HCT116 (cell line): ENCODE measurements around the gene CPLX3. TPM values are rescaled to one million over a fixed set of nuclear protein-coding genes. Genes with fewer than 3 reads are reported as not detected.

Source experiments
- ATAC-seq: fragments of 200-7000 bp; cut with Tn5 transposase; 2 replicates; pipeline ENCODE4 v1.9.1; 2020; ENCODE audit warnings: mild to moderate bottlenecking, moderate library complexity
- BruUV-seq: library from RNA; stranded (reverse); fragments of 400-500 nt; replicated peaks from 2 replicates; lab custom pipeline; 2021; lab: Mats Ljungman, UMichigan
- CTCF ChIA-PET: fragments of 300-600 bp; sonication (Branson Sonifier 250); formaldehyde crosslinking; loops from one replicate; lab custom pipeline; 2021; ENCODE audit warnings: antibody characterized with exemption; lab: Charles Lee
- POLR2A ChIA-PET: fragments of 300-600, 350-600 bp; sonication (Branson Sonifier 250); formaldehyde crosslinking; loops from one replicate; lab custom pipeline; 2021; ENCODE audit warnings: antibody characterized with exemption; lab: Charles Lee
- RAD21 ChIA-PET, 2 experiments: fragments of 300-600 bp; sonication (Branson Sonifier 250); formaldehyde crosslinking; loops; one replicate each; lab custom pipeline; 2023; ENCODE audit warnings: low total read pairs in 2 of 2; ENCODE audit not compliant: uncharacterized antibody in 2 of 2, unreplicated experiment in 2 of 2, low non-redundant PET in 1 of 2; lab: Charles Lee
- DNase-seq: peaks from one replicate; pipeline ENCODE4 v3.0.0-alpha.2; 2010; ENCODE audit warnings: low read depth, low spot score
- H2AFZ ChIP-seq: fragments of 200-600 bp; shearing (Covaris generic), sonication (generic); 2 replicates; pipeline ENCODE4 v1.6.1; 2017; ENCODE audit warnings: low read depth, mixed run types, mixed read lengths, antibody characterized with exemption, low read length; ENCODE audit not compliant: poor library complexity, severe bottlenecking
- H3K27ac ChIP-seq: 2 replicates; pipeline ENCODE4 v1.5.1; 2012; ENCODE audit warnings: low read depth, low read length
- H3K27me3 ChIP-seq: fragments of 200-600 bp; sonication (generic); 2 replicates; pipeline ENCODE4 v1.6.1; 2016; ENCODE audit warnings: mixed run types, low read length, mixed read lengths; ENCODE audit not compliant: insufficient read depth
- H3K36me3 ChIP-seq, 2 experiments: fragments of 200-500 bp in 1 of 2; fragments of 200-600 bp in 1 of 2; sonication (Bioruptor generic) in 1 of 2; sonication (generic) in 1 of 2; 2 replicates each; pipeline versions ENCODE4 v1.5.1 to v1.6.1; 2014 to 2016; ENCODE audit warnings: low read length in 2 of 2, inconsistent platforms in 1 of 2, mixed read lengths in 1 of 2, mixed run types in 1 of 2; ENCODE audit not compliant: insufficient read depth in 2 of 2, control insufficient read depth in 1 of 2
- H3K4me1 ChIP-seq, 2 experiments: fragments of 200-600 bp in 1 of 2; sonication (generic) in 1 of 2; 2 replicates each; pipeline versions ENCODE4 v1.5.1 to v1.6.1; 2012 to 2017; ENCODE audit warnings: low read length in 2 of 2, inconsistent platforms in 1 of 2, mild to moderate bottlenecking in 1 of 2, mixed read lengths in 1 of 2, mixed run types in 1 of 2, moderate library complexity in 1 of 2; ENCODE audit not compliant: insufficient read depth in 2 of 2, control insufficient read depth in 1 of 2
- H3K4me2 ChIP-seq: fragments of 200-600 bp; sonication (generic); 2 replicates; pipeline ENCODE4 v1.6.1; 2017; ENCODE audit warnings: mixed run types, low read length, mixed read lengths
- H3K4me3 ChIP-seq, 2 experiments: fragments of 200-600 bp in 1 of 2; sonication (generic) in 1 of 2; replicated peaks in 1 of 2; 2 replicates each; pipeline ENCODE4 v1.5.1; 2011 to 2016; ENCODE audit warnings: low read length in 2 of 2, control low read depth in 1 of 2, low read depth in 1 of 2, mild to moderate bottlenecking in 1 of 2, mixed read lengths in 1 of 2, mixed run types in 1 of 2
- H3K79me2 ChIP-seq: fragments of 200-600 bp; sonication (generic); 2 replicates; pipeline ENCODE4 v1.6.1; 2017; ENCODE audit warnings: mild to moderate bottlenecking, mixed run types, low read length, moderate library complexity, mixed read lengths; ENCODE audit not compliant: insufficient read depth
- H3K9ac ChIP-seq: fragments of 200-600 bp; sonication (generic); 2 replicates; pipeline ENCODE4 v1.6.1; 2016; ENCODE audit warnings: low read length, mixed read lengths
- H3K9me2 ChIP-seq: fragments of 200-600 bp; sonication (generic), shearing (Covaris generic); 2 replicates; pipeline ENCODE4 v1.6.1; 2017; ENCODE audit warnings: mixed run types, mild to moderate bottlenecking, moderate library complexity; ENCODE audit not compliant: insufficient read depth
- H3K9me3 ChIP-seq, 2 experiments: fragments of 200-500 bp in 1 of 2; fragments of 200-600 bp in 1 of 2; sonication (Bioruptor generic) in 1 of 2; sonication (generic) in 1 of 2; 2 replicates each; pipeline ENCODE4 v1.6.1; 2014 to 2017; ENCODE audit warnings: low read length in 2 of 2, mixed read lengths in 2 of 2, inconsistent platforms in 1 of 2, low read depth in 1 of 2, mild to moderate bottlenecking in 1 of 2, mixed run types in 1 of 2, moderate library complexity in 1 of 2; ENCODE audit not compliant: control insufficient read depth in 1 of 2, insufficient read depth in 1 of 2
- H4K20me1 ChIP-seq: fragments of 200-600 bp; sonication (generic), shearing (Covaris generic); 2 replicates; pipeline ENCODE4 v1.6.1; 2017; ENCODE audit warnings: mixed run types, mild to moderate bottlenecking, moderate library complexity; ENCODE audit not compliant: insufficient read depth
- ATF3 ChIP-seq: IDR thresholded peaks from 2 replicates; pipeline ENCODE4 v1.6.1; 2012
- CEBPB ChIP-seq: IDR thresholded peaks from 2 replicates; pipeline ENCODE4 v1.6.1; 2012; ENCODE audit warnings: low read depth
- CTCF ChIP-seq, 3 experiments: fragments of 200-600 bp in 1 of 3; sonication (generic) in 1 of 3; IDR thresholded peaks in 2 of 3; conservative IDR thresholded peaks in 1 of 3; 2 replicates each; pipeline ENCODE4 v1.5.1; 2012 to 2017; ENCODE audit warnings: low read depth in 2 of 3, low read length in 2 of 3, antibody characterized with exemption in 1 of 3, borderline replicate concordance in 1 of 3, control low read depth in 1 of 3, mild to moderate bottlenecking in 1 of 3, mixed read lengths in 1 of 3, mixed run types in 1 of 3, moderate library complexity in 1 of 3; ENCODE audit not compliant: insufficient read depth in 1 of 3
- EGR1 ChIP-seq: IDR thresholded peaks from 2 replicates; pipeline ENCODE4 v1.6.1; 2012; ENCODE audit warnings: low read depth
- EZH2 ChIP-seq: fragments of 200-600 bp; sonication (generic); IDR thresholded peaks from 2 replicates; pipeline ENCODE4 v1.6.1; 2017; ENCODE audit warnings: antibody characterized with exemption, mixed run types
- MAX ChIP-seq: IDR thresholded peaks from 2 replicates; pipeline ENCODE4 v1.6.1; 2012
- POLR2A ChIP-seq: IDR thresholded peaks from 2 replicates; pipeline ENCODE4 v1.7.0; 2011; ENCODE audit warnings: borderline replicate concordance; ENCODE audit not compliant: insufficient read depth, insufficient read length; ENCODE audit errors: extremely low read depth
- POLR2AphosphoS5 ChIP-seq: IDR thresholded peaks from 2 replicates; pipeline ENCODE4 v1.6.1; 2011; ENCODE audit warnings: mild to moderate bottlenecking, low read depth, low read length, moderate library complexity
- REST ChIP-seq: IDR thresholded peaks from 2 replicates; pipeline ENCODE4 v1.6.1; 2012; ENCODE audit warnings: low read depth
- YY1 ChIP-seq: IDR thresholded peaks from 2 replicates; pipeline ENCODE4 v1.6.1; 2011; ENCODE audit warnings: low read length, low read depth, moderate library complexity, mild to moderate bottlenecking; ENCODE audit not compliant: insufficient replicate concordance; ENCODE audit errors: extremely low read depth
- ZBTB33 ChIP-seq: IDR thresholded peaks from 2 replicates; pipeline ENCODE4 v1.6.1; 2011; ENCODE audit warnings: mild to moderate bottlenecking, low read length, moderate library complexity; ENCODE audit not compliant: insufficient replicate concordance; ENCODE audit errors: extremely low read depth
- ZFX ChIP-seq: fragments of 450-650 bp; IDR thresholded peaks from 2 replicates; pipeline ENCODE4 v1.6.1; 2017
- ZNF274 ChIP-seq: fragments of 200-500 bp; sonication (Bioruptor generic); IDR thresholded peaks from 2 replicates; pipeline ENCODE4 v1.6.1; 2014; ENCODE audit warnings: mild to moderate bottlenecking, low read depth, low read length, inconsistent platforms
- intact Hi-C: fragments of 100-400 bp; cut with micrococcal nuclease; formaldehyde crosslinking; loops from 2 replicates; pipeline ENCODE4 v1.10.0; 2022
- total RNA-seq: library from RNA; stranded (reverse); gene quantifications from one replicate; pipeline ENCODE4 v1.2.1, GENCODE V29; 2021; ENCODE audit not compliant: unreplicated experiment

Gene CPLX3
- total RNA-seq, 1 experiment from 2014 or later: not detected

- Histone ChIP-seq H3K27ac (0 out of 2 replicates have a peak overlapping the region, but pooled peaks have one; percentile 21), H3K4me1 (peaks cover 11 to 30% of the 10 kb centered on the region in 2 experiments), H3K4me2 (no peak overlapping the region), H3K4me3 (no peak overlapping the region), H3K9me3 (no peaks in the 10 kb centered on the region), H3K27me3 (no peaks in the 10 kb centered on the region), H2AFZ (no peak overlapping the region), H4K20me1 (peaks cover 12% of the 10 kb centered on the region; the same call in 1 of the 2 replicates), H3K79me2 (peaks cover 82% of the 10 kb centered on the region), H3K9me2 (no peaks in the 10 kb centered on the region), H3K9ac (no peak overlapping the region), H3K36me3 (no peaks in the 10 kb centered on the region; a peak in 1 of 4 replicates)
- ChIA-PET RAD21 (no interaction called here), CTCF (no interaction called here), POLR2A (no interaction called here)
- BruUV-seq: no TSS peak
- intact Hi-C loops: no loop called here
- ATAC-seq: no peak
- DNase-seq: no peak
- TF ChIP-seq ZNF274 (no peak), EZH2 (no peak), POLR2AphosphoS5 (no peak), MAX (no peak), CEBPB (no peak), REST (no peak), EGR1 (no peak), POLR2A (no peak), ATF3 (no peak), ZFX (no peak), CTCF (IDR thresholded peaks at IDR 0.05 in 2 of 3, conservative IDR thresholded peaks at IDR 0.05 in 1 of 3; ENCODE audit: borderline replicate concordance in 1 of 3, insufficient read depth in 1 of 3, low read depth in 2 of 3, low read length in 2 of 3) (no peak), YY1 (no peak), ZBTB33 (no peak)
These were observed 36.1 kb upstream of the CPLX3 start for GRCh38 chr15:74790080-74790916.
